GM21390 (cell line): ENCODE data around the gene ADORA3.
"Not testable (repeated sequence)": the region's sequence is repeated elsewhere in the genome, so short reads cannot be mapped to it uniquely, and the experiment has no call there.

Experiments
- ATAC-seq: cut with Tn5 transposase; IDR thresholded peaks from one replicate; pipeline ENCODE4 v1.9.1; 2021; ENCODE audit not compliant: unreplicated experiment

The ADORA3 gene

DNA sequence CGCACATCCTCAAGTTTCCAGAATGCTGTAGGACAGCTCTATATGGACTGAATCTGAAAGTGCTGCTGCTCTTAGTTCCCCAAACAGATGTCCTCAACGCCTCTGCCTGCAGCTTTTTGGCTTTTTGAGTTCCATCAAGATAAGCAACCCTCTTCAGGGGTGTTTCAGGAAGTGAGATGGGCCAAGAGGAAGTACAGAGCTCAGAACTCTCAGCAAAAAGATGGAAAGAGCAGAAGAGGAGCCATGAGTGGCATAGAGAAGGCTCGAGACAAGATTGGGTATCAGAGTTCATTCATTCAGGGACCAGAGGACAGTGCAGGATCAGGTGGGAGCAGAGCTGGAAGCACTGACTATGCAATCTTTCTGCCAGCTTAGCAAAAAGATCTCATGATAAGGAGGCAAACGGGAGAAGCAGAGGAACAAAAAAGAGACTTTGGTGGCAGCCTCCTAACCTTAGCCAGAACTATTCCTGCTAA, at the start of gene ADORA3, which contains the start of gene TMIGD3:
Gene ADORA3 (minus strand): TSS at position 49 of the 476 bp plus-strand sequence. CDS start 279 bp downstream, outside the sequence.
Gene TMIGD3 (minus strand): TSS at position 49 of the 476 bp plus-strand sequence. CDS start 279 bp downstream, outside the sequence.
- no peak for ATAC-seq

DNA sequence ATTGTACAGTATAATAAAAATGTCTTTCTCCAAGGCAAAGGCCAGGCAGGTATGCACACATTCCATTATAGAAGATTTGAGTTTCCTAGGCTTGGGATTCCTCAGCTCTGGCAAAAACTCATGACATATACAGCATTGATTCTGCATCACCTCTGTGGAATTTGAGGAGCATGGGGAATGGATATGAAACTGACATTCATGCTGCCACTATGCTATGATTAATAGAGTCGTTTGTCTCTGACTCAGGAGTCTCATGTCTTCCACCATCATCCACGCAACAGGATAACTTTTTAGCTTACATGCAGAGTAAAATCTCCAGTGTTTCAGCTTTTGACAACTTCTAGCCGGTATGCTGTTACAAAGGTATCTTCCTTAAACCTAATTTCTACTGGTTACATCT, 49.8 kb upstream of the ADORA3 start:
- no peak for ATAC-seq

DNA sequence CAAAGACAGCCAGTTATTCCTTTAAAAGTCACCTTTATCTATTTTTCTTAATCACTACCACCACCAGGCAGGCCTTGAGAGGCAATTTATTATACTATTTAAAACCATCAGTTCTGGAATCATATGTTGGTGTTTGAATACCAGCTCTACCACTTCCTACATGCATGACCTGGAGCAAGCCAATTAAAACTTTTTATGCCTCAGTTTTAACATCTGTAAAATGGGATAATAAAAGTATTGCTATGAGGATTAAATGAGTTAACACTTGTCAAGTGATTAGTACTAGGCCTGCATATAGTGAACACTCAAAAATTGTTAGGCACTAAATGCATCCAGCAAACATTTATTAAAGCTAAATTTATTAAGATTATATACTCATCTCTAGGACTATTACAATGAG, 49.2 kb upstream of the ADORA3 start:
- ATAC-seq = no peak

DNA sequence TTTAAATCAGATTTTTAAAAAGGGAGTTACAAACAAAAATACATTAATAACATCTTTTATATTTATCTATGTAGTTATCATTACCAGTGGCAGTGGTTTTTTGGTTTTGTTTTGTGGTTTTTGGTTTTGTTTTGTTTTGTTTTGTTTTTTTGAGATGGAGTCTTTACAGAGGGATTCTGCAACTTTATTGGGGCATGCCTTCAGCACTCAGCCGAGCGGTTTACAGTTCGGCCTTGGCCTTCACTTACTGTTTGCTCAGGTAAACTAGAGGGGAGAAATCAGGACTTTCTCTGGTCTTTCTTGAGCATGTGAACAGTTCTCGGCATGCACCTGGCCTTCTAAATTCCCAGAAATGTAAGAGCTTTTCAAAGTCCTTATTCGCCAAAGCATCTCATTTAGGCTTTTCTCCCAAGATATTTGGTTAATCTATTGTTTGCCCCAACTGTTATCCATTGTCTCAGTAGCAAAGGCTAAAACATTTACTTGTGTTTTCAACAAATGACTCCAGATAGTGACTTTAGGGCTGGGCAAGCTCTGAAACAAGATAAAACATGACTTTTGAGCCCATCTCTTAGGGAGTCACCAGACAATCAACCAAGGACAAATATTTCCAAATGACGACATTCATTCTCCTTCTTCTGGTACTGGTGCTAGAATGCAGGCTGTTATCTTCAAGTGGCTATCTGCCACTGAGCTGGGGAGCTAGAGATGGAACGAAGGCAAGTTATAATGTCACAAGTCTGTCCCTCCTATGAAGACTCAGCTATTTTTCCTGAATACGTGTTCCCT, 48.4 kb upstream of the ADORA3 start:
- no peak for ATAC-seq

DNA sequence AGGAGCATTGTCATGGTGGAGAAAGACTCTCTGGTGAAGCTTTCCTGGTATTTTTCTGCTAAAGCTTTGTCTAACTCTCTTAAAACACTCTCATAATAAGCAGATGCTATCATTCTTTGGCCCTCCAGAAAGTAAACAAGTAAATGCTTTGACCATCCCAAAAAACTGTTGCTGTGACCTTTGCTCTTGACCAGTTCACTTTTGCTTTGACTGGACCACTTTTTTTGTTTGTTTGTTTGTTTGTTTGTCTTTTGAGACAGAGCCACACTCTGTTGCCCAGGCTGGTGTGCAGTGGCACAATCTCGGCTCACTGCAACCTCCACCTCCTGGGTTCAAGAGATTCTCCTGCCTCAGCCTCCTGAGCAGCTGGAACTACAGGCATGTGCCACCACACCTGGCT, 44.4 kb upstream of the ADORA3 start:
- not testable (repeated sequence) for ATAC-seq

DNA sequence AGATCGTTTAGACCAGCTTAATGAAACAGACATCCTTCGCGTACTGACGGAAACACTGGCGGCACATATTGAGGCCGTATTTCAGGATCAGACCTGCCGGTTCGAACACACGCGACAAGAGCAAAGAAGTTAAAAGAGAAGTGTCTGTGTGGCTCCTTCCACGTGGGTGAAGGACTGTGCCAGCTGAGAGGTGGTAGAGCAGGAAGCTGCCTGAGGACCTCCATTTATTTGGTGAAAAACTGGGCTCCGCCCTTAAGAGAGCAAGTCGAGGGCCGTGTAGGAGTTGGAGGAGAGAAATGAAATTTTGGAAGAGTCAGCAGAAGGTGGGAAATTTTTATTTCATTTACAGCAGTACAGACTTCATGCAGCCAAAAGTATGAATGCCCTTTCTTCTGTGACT, 38.8 kb upstream of the ADORA3 start:
- no peak for ATAC-seq

DNA sequence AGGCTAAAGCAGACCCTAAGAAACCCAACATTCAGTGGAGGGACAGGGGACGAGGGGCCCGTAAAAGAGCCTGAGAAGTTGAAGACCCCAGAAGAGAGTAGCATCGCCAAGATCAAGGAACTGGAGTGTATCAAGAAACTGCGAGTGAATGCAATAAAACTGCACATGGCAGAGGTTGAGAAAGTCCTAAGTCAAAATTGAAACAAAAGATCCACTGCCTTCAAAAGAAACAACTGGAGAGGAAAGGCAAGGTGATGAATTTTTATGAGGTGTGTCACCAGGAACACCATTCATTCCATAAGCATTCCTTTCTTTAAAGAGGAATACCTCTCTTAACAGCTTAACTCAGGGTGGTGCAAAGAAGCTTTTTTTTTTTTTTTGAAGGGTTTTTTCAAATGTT, 38.3 kb upstream of the ADORA3 start:
- no peak for ATAC-seq

DNA sequence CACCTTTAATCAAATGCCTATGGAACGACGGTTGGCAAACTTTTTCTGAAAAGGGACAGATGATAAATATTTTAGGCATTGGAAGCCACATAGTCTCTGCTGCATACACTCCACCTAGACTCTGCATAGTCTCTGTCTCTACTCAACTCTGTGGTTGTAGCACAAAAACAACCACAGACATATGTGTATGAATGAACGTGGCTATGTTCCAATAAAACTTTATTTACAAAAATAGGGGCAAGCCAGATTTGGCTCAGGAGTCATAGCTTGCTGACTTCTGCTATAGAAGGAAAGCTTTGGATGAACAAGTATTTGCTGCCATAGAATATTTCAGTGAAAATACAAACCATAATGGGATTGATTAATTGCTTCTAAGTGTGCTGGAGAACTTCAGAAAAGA, 37.5 kb upstream of the ADORA3 start:
- no peak for ATAC-seq

DNA sequence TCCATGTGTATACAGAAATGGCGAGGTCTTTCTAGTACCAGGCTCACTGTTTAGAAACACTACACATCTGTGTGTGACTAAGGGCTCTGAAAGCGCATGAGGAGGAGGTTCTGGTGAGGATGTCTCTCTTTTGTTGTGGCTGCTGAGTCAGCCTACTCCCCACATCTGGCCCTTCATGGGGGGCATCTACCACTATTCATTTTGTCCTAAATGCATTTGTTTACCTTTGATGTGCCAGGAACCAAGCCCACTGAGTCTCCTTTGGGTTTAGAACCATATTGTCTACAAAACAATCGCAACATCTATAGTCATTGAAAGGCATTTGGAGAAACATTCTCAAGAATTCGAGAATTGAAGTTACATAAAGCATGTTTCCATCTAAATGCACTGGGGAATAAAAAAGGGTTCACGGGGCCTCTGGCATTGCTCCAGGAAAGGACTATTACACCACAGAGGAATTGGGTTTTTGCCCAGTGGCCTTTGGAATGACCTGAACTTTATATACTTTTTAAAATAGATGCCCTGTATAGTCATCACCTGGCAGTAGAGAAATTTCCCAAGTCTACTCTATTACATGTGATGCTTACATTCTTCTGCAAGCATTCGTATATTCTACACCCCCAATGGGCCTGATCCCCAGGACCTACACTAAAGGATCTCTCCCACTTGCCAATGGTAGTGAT, 35.1 kb upstream of the ADORA3 start:
- no peak for ATAC-seq

DNA sequence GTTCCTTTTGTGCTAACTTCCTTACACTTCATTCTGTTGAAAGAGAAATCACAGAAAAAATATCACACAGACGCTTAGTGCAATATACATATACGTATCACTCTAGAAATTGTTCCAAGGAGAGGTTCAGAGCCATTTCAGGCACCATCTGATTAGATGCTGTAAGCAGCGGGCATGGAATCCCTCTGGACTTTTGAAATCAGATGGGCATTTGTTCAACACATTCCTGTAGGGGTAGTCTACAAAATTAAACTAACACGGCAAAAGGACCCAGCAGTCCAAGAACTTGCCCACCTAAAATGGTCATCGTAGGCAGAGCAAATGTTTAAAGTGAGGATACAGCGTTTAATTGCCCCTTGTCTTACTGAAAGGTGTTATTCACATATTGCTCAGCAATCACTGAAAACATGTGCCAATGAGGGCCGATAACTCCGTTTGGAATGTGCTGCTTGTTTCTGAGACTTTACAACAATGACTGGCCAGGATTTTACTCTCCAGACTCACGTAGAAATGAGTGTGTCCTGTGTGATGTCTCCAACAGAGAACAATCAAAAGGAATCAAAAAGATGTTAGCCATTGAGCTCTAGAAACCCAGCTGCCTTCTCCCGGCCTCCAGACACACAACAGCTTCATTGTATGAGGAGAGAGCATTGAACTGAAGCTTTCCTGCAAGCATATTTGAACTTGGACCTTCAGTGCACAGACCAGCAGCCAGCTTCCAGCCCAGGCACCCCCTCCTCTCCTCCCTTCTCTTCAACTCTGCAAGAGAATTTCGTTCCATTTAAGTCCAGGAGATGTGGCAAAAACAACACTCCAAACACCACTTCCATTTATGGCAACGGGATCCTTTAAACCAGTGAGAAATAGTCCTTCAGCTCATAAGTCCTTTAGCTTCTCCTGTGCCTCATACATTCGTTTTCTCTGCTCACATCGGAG, 32.1 kb upstream of the ADORA3 start:
- ATAC-seq = no peak

DNA sequence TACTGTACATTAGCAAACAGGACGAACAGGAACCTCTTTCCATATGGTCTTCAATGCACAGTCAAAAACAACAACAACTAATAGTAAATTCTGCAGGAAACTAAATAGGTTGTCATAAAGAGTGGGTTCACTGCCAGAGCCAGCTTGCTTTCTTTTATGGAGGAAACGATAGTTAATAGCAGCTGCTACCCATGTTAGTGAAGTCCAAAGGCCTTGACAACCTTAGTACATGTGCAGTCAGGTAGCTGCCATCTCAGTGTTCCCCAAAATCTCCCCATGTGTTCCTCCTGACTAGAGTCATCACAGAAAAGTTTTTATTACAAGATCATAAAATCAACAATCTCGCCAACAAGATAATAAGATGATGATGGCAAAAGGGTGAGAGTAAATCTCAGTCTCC, 16.6 kb upstream of the ADORA3 start:
- ATAC-seq = no peak

DNA sequence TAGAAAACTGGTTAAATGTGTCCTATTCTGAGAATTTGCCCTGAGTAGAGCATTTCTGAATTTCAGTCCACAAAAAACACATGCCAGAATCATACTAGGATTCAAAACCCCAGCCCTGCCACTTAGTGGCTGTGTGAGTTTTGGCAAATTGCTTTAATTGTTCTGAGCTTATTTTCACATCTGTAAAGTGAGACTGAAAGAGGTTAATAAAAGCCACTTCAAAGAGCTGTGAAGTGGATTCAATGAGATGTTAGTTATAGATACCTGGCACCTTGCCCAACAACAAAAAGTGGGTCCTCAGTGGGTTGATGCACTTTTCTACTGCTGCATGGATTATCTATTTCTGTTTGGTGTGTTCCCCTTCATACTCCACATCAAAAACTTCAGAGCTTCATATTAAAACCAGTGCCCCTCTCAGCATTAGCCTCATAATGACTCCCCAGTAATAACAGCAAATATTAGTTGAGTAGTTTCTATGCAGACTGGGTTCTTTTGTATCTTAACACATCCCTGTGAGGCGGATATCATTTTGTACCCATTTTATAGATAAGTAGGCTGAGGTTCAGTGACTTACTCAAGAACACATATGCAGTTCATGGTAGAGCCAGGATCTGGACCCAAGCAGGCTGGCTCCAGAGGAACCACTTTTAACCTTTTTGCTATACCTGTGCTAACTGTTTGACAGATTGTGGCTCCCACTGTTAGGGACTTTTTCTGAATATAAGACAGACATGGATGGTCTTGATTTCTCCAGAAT, 14.2 kb upstream of the ADORA3 start:
- no peak for ATAC-seq

DNA sequence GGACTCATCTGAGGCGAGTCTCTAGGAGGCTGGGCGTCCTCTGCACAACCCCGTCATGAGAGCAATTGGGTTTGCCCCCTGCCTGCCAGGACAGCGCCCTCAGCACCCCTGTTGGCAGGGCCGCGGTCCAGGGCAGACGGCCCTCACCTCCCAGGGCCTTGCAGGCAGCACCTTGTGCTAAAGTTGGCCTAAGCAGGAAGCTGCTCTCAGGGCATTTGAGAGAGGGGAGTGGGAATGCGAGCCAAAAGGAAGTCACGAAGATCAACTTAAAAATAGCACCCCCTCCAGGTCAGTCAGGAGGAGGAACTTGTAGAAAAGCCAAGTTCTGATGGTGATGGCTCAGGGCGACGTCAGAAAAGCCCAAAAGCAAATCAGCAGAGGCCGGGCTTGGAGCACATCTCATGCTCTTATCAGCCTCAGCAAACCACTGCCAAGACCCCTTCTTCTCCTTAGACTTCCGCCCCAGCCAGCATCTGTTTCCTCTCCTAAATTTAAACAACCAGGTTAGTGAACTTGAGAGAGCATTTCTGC, 12.6 kb upstream of the ADORA3 start:
- ATAC-seq = no peak

DNA sequence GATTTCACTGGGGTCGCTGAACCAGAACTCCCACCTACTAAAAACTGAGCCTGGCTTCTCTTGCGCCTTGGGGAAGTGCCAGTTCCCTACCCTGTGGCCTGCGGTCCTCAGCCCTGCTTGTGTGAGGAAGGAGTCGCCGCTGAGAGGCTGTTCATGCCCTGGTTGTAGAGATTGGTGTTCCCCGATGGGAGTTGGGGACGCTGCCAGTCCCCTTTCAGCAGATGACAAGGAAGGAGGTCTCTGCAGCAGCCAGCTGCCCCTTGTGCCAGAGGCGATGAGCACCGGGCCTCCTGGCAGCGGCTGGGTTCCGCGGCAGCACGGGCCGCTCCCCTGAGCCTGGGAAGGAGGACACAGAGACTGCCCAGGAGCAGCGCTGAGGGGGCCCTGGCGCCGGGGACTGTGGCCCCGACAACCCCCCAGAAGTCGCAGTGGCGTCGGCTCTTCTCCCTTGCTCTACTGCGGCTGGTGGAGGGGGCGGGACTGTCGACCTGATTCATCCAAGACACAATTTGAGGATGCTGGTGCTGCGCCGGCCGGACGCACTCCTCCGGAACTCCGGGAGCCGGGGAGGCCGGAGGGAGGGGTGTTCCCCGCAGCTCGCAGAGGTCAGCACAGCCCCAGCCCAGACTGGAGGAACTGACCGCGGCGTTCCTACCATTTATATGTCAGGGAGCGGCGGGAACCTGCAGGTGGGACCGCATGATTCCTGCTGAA, 12.0 kb upstream of the ADORA3 start:
- ATAC-seq = no peak

DNA sequence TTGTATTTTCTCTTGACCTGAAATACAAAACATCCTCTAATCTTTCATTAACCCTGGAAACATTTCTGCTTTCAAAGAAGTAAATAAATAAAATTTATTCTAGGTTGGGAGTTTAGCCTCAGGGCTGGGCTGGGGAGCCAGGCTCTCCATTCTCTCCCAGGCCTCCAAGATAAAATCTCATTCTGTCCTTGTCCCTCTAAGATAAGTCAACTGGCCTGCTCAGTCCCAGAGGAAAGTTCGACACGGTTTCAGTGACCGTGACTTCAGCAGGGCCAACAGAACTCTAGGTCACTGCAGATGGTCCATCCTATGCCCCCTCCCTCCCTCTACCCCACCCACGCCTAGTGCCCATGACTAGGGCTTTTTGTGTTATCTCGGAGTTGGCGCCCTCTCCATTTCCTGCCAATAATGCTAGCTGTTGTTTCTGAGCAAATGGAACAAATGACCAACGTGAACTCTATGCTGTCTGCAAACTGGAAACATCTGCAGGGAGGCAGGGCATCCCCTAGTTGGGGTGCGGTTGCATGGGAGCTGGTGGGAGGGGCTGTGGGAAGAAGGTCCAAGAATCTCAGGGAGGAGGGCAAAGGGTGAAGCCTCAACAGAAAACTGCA, 10.1 kb upstream of the ADORA3 start:
- no peak for ATAC-seq

DNA sequence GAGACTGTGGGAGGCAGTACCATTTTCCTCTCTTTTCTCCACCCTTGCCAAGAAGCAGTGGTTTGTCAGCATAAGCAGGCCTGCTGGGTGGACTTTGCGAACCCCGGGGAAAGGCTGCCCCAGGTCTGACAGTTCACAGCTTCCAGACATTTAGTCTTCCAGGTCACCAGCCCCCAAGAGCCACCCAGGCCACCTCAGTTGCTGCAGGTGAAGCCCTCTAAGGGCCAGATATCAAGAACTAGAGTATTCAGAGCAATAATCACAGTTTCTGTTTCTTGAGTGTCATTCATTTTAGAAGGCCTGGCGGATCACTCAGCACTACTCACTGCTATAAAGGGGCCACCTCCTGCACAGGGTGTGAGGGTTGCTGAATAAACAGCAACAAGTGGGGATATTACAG, 9.5 kb upstream of the ADORA3 start:
- ATAC-seq = no peak

DNA sequence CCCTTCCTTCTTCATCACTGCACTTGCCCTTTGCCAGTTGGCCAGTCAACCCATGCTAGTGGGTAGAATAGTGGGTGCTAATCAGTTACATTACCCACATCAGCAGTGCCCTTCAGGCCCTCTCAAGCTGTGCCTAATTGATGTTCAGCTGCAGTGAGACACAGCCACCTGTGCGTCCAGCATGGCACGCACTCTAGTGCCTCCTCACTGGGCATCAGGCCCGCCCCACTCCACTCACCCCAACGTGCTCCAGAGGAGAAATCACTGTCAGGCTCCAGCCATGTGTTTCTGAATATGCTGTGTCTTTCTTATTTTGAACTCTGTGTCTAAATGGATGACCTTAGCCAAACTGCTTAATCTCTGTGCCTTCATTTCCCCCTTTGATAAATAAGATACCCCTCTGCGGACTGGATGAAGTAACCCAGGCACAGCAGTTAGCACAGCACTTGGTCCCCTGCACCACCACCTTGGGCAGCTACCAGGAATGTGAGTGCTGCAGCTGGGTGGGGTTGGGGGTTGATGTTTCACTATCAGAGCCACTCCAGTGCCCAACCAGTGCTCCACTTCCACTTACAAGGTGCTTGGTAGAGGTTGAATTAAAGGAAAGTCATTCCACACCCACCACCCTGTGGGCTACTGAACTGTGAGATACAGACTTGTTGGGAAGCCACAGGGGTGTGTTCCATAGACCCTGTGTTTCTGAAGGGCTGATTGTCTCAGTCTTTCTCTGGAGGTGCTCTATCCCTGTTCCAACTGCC, 8.9 kb upstream of the ADORA3 start:
- no peak for ATAC-seq

DNA sequence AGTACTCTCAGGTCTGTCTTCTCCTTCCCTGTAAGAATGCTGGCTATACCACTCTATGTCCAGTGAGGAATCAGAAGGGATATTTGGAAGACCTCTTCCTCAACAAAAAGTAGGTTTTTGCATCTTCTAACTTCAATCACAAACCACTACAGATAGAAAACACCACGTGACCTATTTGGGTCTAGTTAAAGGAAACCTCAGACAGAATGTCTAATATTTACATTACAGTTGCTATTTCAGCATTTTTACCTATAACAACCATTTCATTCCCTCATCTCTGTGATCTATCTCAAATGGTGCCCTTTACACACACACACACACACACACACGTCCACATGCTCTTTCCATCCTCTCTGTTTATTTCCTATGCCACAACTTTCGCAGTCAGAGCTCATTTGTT, 7.9 kb upstream of the ADORA3 start:
- ATAC-seq = no peak

DNA sequence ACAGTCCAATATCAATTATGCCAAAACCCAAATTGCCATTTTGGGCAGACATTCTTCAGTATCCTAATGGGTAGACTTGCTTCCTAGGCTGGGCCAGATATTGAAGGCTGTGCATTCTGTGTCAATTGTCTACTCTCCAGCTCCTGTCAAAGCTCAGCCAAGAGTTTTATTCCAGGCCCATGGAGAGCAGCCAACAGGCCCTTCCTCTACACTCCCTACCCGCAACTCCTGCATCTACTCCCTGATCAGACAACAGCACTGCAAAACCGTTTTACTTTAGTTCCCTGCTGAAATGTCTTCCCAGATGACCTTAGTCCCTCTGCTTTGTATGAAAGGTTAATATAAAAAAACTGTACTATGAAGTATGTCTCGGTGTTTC, 6.6 kb upstream of the ADORA3 start:
- ATAC-seq = no peak
